Esophagus muscularis mucosa (tissue), 3 donors: ENCODE measurements around the gene KIAA0753.
"Not testable (repeated sequence)": the region's sequence is repeated elsewhere in the genome, so short reads cannot be mapped to it uniquely, and the experiment has no call there.

Source experiments
- EP300 ChIP-seq: sonication (generic); formaldehyde crosslinking; IDR thresholded peaks from one replicate; pipeline ENCODE4 v1.6.1; 2017; ENCODE audit warnings: antibody characterized with exemption
- POLR2AphosphoS5 ChIP-seq, 2 donors: sonication (generic); formaldehyde crosslinking; IDR thresholded peaks; one replicate each; pipeline ENCODE4 v1.6.1; 2017; ENCODE audit warnings: antibody characterized with exemption in 2 of 2

DNA sequence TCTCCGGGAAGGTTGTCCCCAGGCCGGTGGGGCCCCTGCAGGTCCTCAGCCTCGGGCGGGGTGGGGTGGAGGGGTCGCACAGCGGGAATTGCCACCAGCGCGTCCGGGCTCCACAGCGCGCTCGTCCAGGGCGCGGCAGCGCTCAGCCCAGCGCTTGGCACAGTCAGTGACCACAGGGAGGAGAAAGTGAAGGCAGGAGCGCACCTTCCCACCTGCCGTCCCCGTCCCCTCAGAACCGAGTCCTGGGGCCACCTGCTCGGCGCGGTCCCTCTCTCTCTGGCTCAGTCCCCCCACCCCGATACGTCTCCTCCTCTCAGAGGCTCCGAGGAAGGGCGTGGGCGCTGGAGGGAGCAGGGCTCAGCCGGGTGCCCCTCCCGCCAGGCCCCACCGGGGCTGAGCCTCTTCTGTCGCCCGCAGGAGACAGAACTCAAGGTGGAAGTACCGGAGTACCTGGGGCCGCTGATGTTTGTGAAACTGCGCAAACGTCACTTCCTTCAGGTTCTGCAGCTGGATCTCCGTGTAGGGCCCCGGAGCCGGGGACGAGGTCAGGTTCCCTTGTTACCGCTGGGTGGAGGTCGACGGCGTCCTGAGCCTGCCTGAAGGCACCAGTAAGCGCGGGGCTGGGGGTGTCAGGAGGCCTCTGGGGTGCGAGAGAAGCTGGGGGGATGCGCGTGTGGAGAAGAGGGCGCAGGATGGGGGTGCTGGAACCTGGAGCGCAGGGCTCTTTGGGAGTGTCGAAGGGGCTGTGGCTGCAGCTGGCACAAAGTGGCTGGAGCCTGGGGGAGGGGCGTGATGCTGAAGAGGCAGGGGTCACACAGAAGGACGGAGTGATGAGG, 16.5 kb upstream of the KIAA0753 start:
- not testable (repeated sequence) for TF ChIP-seq EP300; POLR2AphosphoS5 (IDR thresholded peaks at IDR 0.05)
